Right lobe of liver (tissue), 5 donors: ENCODE results near the gene SPECC1L. TPM values are rescaled to one million over a fixed set of nuclear protein-coding genes. Genes with fewer than 3 reads are reported as not detected.

Source experiments
- total RNA-seq, 6 experiments: library from RNA; depleted of rRNA in 2 of 6; stranded (reverse); fragments of >200 nt in 2 of 6; fragmentation: NEBNext Ultra II Directional in 3 of 6; extraction: Animal tissue kit (Norgen Biotek cat#: 25700) in 3 of 6; gene quantifications; one replicate each; pipeline versions ENCODE4 v1.1.0 to v1.2.4, GENCODE V29; 2016 to 2023
- donor health status: DM: no; HTN: no; CAD: no.
- donor health status: DM: no; HTN: no; CAD: no.
- donor health status: DM: no; HTN: yes; CAD: no.
- donor health status: DM: no; HTN: yes; CAD: no.

The SPECC1L gene
- total RNA-seq, 6 experiments from 2014 or later, result 16.3 to 26.4 (median 24.2) TPM

Other genes with a start within 250 kb of the SPECC1L start
- 1 to 10 TPM in 4 of 6 experiments, under 1 TPM in 2; 0.61 to 6.8 (median 2.0) TPM for gene SUSD2, start 89.3 kb upstream of the SPECC1L start, total RNA-seq
- gene GGT5, start 25.7 kb upstream of the SPECC1L start, total RNA-seq, result 10 to 100 TPM in 5 of 6 experiments, 1 to 10 TPM in 1; 8.5 to 34.7 (median 22.0) TPM
- 1 to 10 TPM; 2.0 to 7.7 (median 3.6) TPM for gene ADORA2A, start 156.8 kb downstream of the SPECC1L start, total RNA-seq
- gene UPB1, start 224.5 kb downstream of the SPECC1L start, total RNA-seq, result 100 to 1,000 TPM in 3 of 6 experiments, 10 to 100 TPM in 3; 50.6 to 169 (median 100) TPM